Left lung (tissue), 10 donors: ENCODE data around the gene DGKQ. TPM values are rescaled to one million over a fixed set of nuclear protein-coding genes. Genes with fewer than 3 reads are reported as not detected.

Source experiments
- ATAC-seq: fragments of 200-7000 bp; cut with Tn5 transposase; one replicate; pipeline ENCODE4 v1.9.1; 2020; ENCODE audit warnings: moderate library complexity
- DNase-seq, 4 donors: peaks; one replicate each; pipeline ENCODE4 v3.0.0-alpha.2; 2013 to 2020
- H3K27ac ChIP-seq, 2 donors: fragments of 200-600 bp; sonication (generic) in 1 of 2; one replicate each; pipeline versions ENCODE4 v1.5.0 to v1.8.0; 2020 to 2021
- H3K27me3 ChIP-seq, 2 donors: fragments of 200-600 bp; sonication (generic) in 1 of 2; one replicate each; pipeline versions ENCODE4 v1.5.0 to v1.8.0; 2020 to 2021
- H3K36me3 ChIP-seq, 2 donors: fragments of 200-600 bp; sonication (generic) in 1 of 2; one replicate each; pipeline versions ENCODE4 v1.5.0 to v1.8.0; 2020 to 2021
- H3K4me1 ChIP-seq, 2 donors: fragments of 200-600 bp; one replicate each; pipeline ENCODE4 v1.8.0; 2021
- H3K4me3 ChIP-seq, 2 donors: fragments of 200-600 bp; sonication (generic) in 1 of 2; one replicate each; pipeline versions ENCODE4 v1.5.0 to v1.8.0; 2020 to 2021; ENCODE audit warnings: mild to moderate bottlenecking in 1 of 2
- H3K9me3 ChIP-seq, 2 donors: fragments of 200-600 bp; sonication (generic) in 1 of 2; one replicate each; pipeline versions ENCODE4 v1.5.0 to v1.8.0; 2020 to 2021
- CTCF ChIP-seq, 2 donors: fragments of 200-600 bp; sonication (generic) in 1 of 2; IDR thresholded peaks; one replicate each; pipeline versions ENCODE4 v1.5.0 to v1.8.0; 2021; ENCODE audit warnings: antibody characterized with exemption in 2 of 2
- intact Hi-C, 2 donors: fragments of 100-400 bp; cut with DNase I; formaldehyde crosslinking; loops; one replicate each; pipeline versions ENCODE4 v1.11.2 to v1.14.2; 2022
- polyA plus RNA-seq, 6 donors: library from polyadenylated mRNA; unstranded; fragments of 120-200 nt; gene quantifications; one replicate each; pipeline ENCODE4 v1.2.1, GENCODE V29; 2013; ENCODE audit not compliant: insufficient read length in 6 of 6
- total RNA-seq, 2 donors: library from RNA; stranded (reverse); fragmentation: NEBNext Ultra II Directional; extraction: Animal tissue kit (Norgen Biotek cat#: 25700); gene quantifications; one replicate each; pipeline ENCODE4 v1.2.1, GENCODE V29; 2021
- donor health status: DM: no; HTN: yes; CAD: no.
- donor health status: DM: no; HTN: no; CAD: no.

Gene DGKQ
- total and polyA plus RNA-seq, 8 donors: 5.0 to 19.8 (median 6.7) TPM

GRCh38 chr4:1004071-1004418 lies 30.7 kb upstream of the DGKQ start:
- ATAC-seq (no peak), DNase-seq (no peak)
- Histone ChIP-seq H3K9me3 (no peaks in the 10 kb centered on the region), H3K36me3 (no peaks in the 10 kb centered on the region), H3K4me1 (peaks cover 3 to 23% of the 10 kb centered on the region in 2 donors), H3K27ac (no peak overlapping the region), H3K4me3 (no peak overlapping the region), H3K27me3 (peaks cover 71 to 100% of the 10 kb centered on the region in 2 donors)
- intact Hi-C loops: no loop called here
- no peak for TF ChIP-seq CTCF (IDR thresholded peaks at IDR 0.05)

GRCh38 chr4:1003271-1004070 lies 30.1 kb upstream of the DGKQ start:
- DNase-seq (no peak), ATAC-seq (no peak)
- intact Hi-C loops: no loop called here
- TF ChIP-seq CTCF (IDR thresholded peaks at IDR 0.05): no peak
- peaks cover 0 to 19% of the 10 kb centered on the region in 2 donors for H3K4me1 ChIP-seq
- H3K4me3 ChIP-seq: no peak overlapping the region
- H3K9me3 ChIP-seq: no peaks in the 10 kb centered on the region
- peaks cover 66 to 100% of the 10 kb centered on the region in 2 donors for H3K27me3 ChIP-seq
- no peak overlapping the region for H3K27ac ChIP-seq
- H3K36me3 ChIP-seq: no peaks in the 10 kb centered on the region

- no peak for TF ChIP-seq CTCF (IDR thresholded peaks at IDR 0.05)
- DNase-seq (no peak), ATAC-seq (no peak)
- peaks cover 1 to 22% of the 10 kb centered on the region in 2 donors for H3K4me1 ChIP-seq
- no peak overlapping the region for H3K27ac ChIP-seq
- H3K36me3 ChIP-seq: no peaks in the 10 kb centered on the region
- intact Hi-C loops: no loop called here
- peaks cover 66 to 100% of the 10 kb centered on the region in 2 donors for H3K27me3 ChIP-seq
- H3K4me3 ChIP-seq: no peak overlapping the region
- H3K9me3 ChIP-seq: no peaks in the 10 kb centered on the region
Observed at GRCh38 chr4:1002631-1003251, 29.4 kb upstream of the DGKQ start.

GRCh38 chr4:1002131-1002630 lies 28.8 kb upstream of the DGKQ start:
- H3K4me3 ChIP-seq: no peak overlapping the region
- peaks cover 71 to 100% of the 10 kb centered on the region in 2 donors for H3K27me3 ChIP-seq
- H3K9me3 ChIP-seq: no peaks in the 10 kb centered on the region
- no peaks in the 10 kb centered on the region for H3K36me3 ChIP-seq
- H3K27ac ChIP-seq: no peak overlapping the region
- TF ChIP-seq CTCF (IDR thresholded peaks at IDR 0.05): no peak
- ATAC-seq (peak; percentile 60), DNase-seq (peak in 1 of 4 donors; percentile 75)
- H3K4me1 ChIP-seq: peaks cover 4 to 26% of the 10 kb centered on the region in 2 donors
- intact Hi-C loops: no loop called here

- DNase-seq (no peak), ATAC-seq (no peak)
- no peaks in the 10 kb centered on the region for H3K36me3 ChIP-seq
- TF ChIP-seq CTCF (IDR thresholded peaks at IDR 0.05): no peak
- H3K9me3 ChIP-seq: no peaks in the 10 kb centered on the region
- H3K27me3 ChIP-seq: peaks cover 77 to 100% of the 10 kb centered on the region in 2 donors
- H3K4me3 ChIP-seq: no peak overlapping the region
- no peak overlapping the region for H3K27ac ChIP-seq
- intact Hi-C loops: no loop called here
- H3K4me1 ChIP-seq: peaks cover 4 to 30% of the 10 kb centered on the region in 2 donors
Observed at GRCh38 chr4:1001561-1002130, 28.3 kb upstream of the DGKQ start.
